Measurements from ENCODE around the gene POLR1D.

POLR1D gene

GRCh38 chr13:27605610-27606200 lies 16.0 kb upstream of the POLR1D start:
- no peak overlapping the region for H3K4me3 ChIP-seq (ENCODE audit: low read depth, low read length)
- ChIA-PET CTCF (interaction anchor here (1.0 to 2.7 kb wide), 3 partner anchors 14 to 244 kb away, joined by 3 to 9 read pairs (median 3); partner anchors contain the start of gene LNX2), POLR2A (no interaction called here)
- no peak for TF ChIP-seq CTCF (IDR thresholded peaks at IDR 0.05; ENCODE audit: insufficient read depth, low read length, missing control alignments)
- DNase-seq (ENCODE audit: low read depth, low spot score), result no peak

- ChIA-PET CTCF (interaction anchor here (0.8 to 2.7 kb wide), 2 partner anchors 12 to 346 kb away, joined by 3 to 9 read pairs; partner anchors contain the start of gene LNX2), POLR2A (no interaction called here)
- H3K4me3 ChIP-seq (ENCODE audit: low read depth, low read length), result no peak overlapping the region
- TF ChIP-seq CTCF (IDR thresholded peaks at IDR 0.05; ENCODE audit: insufficient read depth, low read length, missing control alignments), result no peak
- peak; percentile 28 for DNase-seq (ENCODE audit: low read depth, low spot score)
These were observed 14.6 kb upstream of the POLR1D start for GRCh38 chr13:27607125-27607524.

- no peak for DNase-seq (ENCODE audit: low read depth, low spot score)
- ChIA-PET CTCF (no interaction called here), POLR2A (no interaction called here)
- TF ChIP-seq CTCF (IDR thresholded peaks at IDR 0.05; ENCODE audit: insufficient read depth, low read length, missing control alignments), result no peak
- no peak overlapping the region for H3K4me3 ChIP-seq (ENCODE audit: low read depth, low read length)
These were observed 8.1 kb upstream of the POLR1D start for GRCh38 chr13:27613628-27614027.

GRCh38 chr13:27617881-27618321 lies 3.8 kb upstream of the POLR1D start:
- ChIA-PET CTCF (interaction anchor here (2.8 to 3.6 kb wide), 2 partner anchors 11 to 209 kb away, joined by 9 to 11 read pairs; no protein-coding TSS in a partner anchor), POLR2A (no interaction called here)
- no peak overlapping the region for H3K4me3 ChIP-seq (ENCODE audit: low read depth, low read length)
- no peak for TF ChIP-seq CTCF (IDR thresholded peaks at IDR 0.05; ENCODE audit: insufficient read depth, low read length, missing control alignments)
- no peak for DNase-seq (ENCODE audit: low read depth, low spot score)

- CTCF ChIA-PET, result interaction anchor here (1.1 to 3.6 kb wide), 6 partner anchors 12 to 335 kb away, joined by 3 to 11 read pairs (median 6); no protein-coding TSS in a partner anchor
- peak overlapping the region; percentile 76 for H3K4me3 ChIP-seq (ENCODE audit: low read depth, low read length)
- POLR2A ChIA-PET, result interaction anchor here (0.8 kb wide), 1 partner anchor 170 kb away, joined by 3 read pairs; no protein-coding TSS in a partner anchor
- no peak for DNase-seq (ENCODE audit: low read depth, low spot score)
- no peak for TF ChIP-seq CTCF (IDR thresholded peaks at IDR 0.05; ENCODE audit: insufficient read depth, low read length, missing control alignments)
These were observed 2.5 kb upstream of the POLR1D start for GRCh38 chr13:27619093-27619727.

GRCh38 chr13:27619728-27620376 lies 1.8 kb upstream of the POLR1D start:
- ChIA-PET POLR2A (interaction anchor here (0.8 to 0.9 kb wide), 2 partner anchors 19 to 170 kb away, joined by 3 to 4 read pairs; no protein-coding TSS in a partner anchor), CTCF (interaction anchor here (1.1 to 3.6 kb wide), 7 partner anchors 13 to 334 kb away, joined by 3 to 11 read pairs (median 6); no protein-coding TSS in a partner anchor)
- peak overlapping the region; percentile 76 for H3K4me3 ChIP-seq (ENCODE audit: low read depth, low read length)
- peak; percentile 42 for TF ChIP-seq CTCF (IDR thresholded peaks at IDR 0.05; ENCODE audit: insufficient read depth, low read length, missing control alignments)
- DNase-seq (ENCODE audit: low read depth, low spot score), result no peak
